Activated T-helper 2 cell treated with anti-CD3 and anti-CD28 coated beads, Interferon-gamma antibody, Interleukin-2, Interleukin-4, amounts not matched to agents 10 μg/mL and 5 μg/mL and 100 μg/mL, durations not matched to agents 14 hours and 24 hours and 36 hours (primary cell): ENCODE data around the gene CAVIN1. TPM values are rescaled to one million over a fixed set of nuclear protein-coding genes. Genes with fewer than 3 reads are reported as not detected.
"Not testable (repeated sequence)": the region's sequence is repeated elsewhere in the genome, so short reads cannot be mapped to it uniquely, and the experiment has no call there.

Experiments used
- DNase-seq: peaks from one replicate; pipeline ENCODE4 v3.0.0; 2021; ENCODE audit warnings: low spot score
- H3K27ac Mint-ChIP-seq: one replicate; pipeline ENCODE4 v1.8.0; 2021; ENCODE audit warnings: mixed read lengths
- H3K27me3 Mint-ChIP-seq: one replicate; pipeline ENCODE4 v1.8.0; 2021; ENCODE audit warnings: low read depth, mixed read lengths
- H3K36me3 Mint-ChIP-seq: one replicate; pipeline ENCODE4 v1.8.0; 2021; ENCODE audit warnings: low read depth, mixed read lengths
- H3K4me1 Mint-ChIP-seq: one replicate; pipeline ENCODE4 v1.8.0; 2021; ENCODE audit warnings: low read depth, mixed read lengths
- H3K4me3 Mint-ChIP-seq: one replicate; pipeline ENCODE4 v1.8.0; 2021; ENCODE audit warnings: low read depth, mild to moderate bottlenecking, moderate library complexity, mixed read lengths
- H3K9me3 Mint-ChIP-seq: one replicate; pipeline ENCODE4 v1.8.0; 2021; ENCODE audit warnings: mixed read lengths
- intact Hi-C: fragments of 100-400 bp; cut with micrococcal nuclease; formaldehyde crosslinking; loops from one replicate; pipeline ENCODE4 v1.15.1; 2023
- total RNA-seq: library from RNA; stranded (reverse); gene quantifications from 2 replicates; pipeline ENCODE4 v1.2.3, GENCODE V29; 2022

CAVIN1 gene, protein sequence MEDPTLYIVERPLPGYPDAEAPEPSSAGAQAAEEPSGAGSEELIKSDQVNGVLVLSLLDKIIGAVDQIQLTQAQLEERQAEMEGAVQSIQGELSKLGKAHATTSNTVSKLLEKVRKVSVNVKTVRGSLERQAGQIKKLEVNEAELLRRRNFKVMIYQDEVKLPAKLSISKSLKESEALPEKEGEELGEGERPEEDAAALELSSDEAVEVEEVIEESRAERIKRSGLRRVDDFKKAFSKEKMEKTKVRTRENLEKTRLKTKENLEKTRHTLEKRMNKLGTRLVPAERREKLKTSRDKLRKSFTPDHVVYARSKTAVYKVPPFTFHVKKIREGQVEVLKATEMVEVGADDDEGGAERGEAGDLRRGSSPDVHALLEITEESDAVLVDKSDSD
- total RNA-seq: 3.5 and 3.8 TPM in 2 replicates

GRCh38 chr17:42422958-42423712, at the start of gene CAVIN1:
Gene CAVIN1, minus strand, starts transcription at chr17:42423256. Its CDS starts 159 bp downstream, at chr17:42423097.
- H3K27me3 Mint-ChIP-seq: peaks cover 45% of the 10 kb centered on the region

GRCh38 chr17:42467889-42468288, 44.8 kb upstream of the CAVIN1 start:
- Mint-ChIP-seq H3K9me3 (no peaks in the 10 kb centered on the region), H3K27me3 (no peaks in the 10 kb centered on the region), H3K4me3 (no peak overlapping the region), H3K4me1 (no peaks in the 10 kb centered on the region), H3K36me3 (peaks cover 8% of the 10 kb centered on the region), H3K27ac (no peak overlapping the region)
- intact Hi-C loops: no loop called here
- DNase-seq: no peak

More at GRCh38 chr17:42422958-42423712, at the start of gene CAVIN1:
- intact Hi-C loops: no loop called here
- DNase-seq: peak; percentile 14
- Mint-ChIP-seq H3K9me3 (no peaks in the 10 kb centered on the region), H3K4me1 (peaks cover 18% of the 10 kb centered on the region), H3K36me3 (peaks cover 3% of the 10 kb centered on the region), H3K27ac (no peak within 1 kb of the TSS), H3K4me3 (peak within 1 kb of the TSS; percentile 81)

- peaks cover 18% of the 10 kb centered on the region for H3K4me1 Mint-ChIP-seq
- no peak overlapping the region for H3K27ac Mint-ChIP-seq
- no peak for DNase-seq
- H3K27me3 Mint-ChIP-seq: no peaks in the 10 kb centered on the region
- intact Hi-C loops: loop anchor here (5.0 kb wide), 1 partner anchor 53 kb away; no protein-coding TSS in a partner anchor
- H3K9me3 Mint-ChIP-seq: no peaks in the 10 kb centered on the region
- H3K4me3 Mint-ChIP-seq: no peak overlapping the region
- peaks cover 8% of the 10 kb centered on the region for H3K36me3 Mint-ChIP-seq
Observed at GRCh38 chr17:42463976-42464400, 40.9 kb upstream of the CAVIN1 start.

GRCh38 chr17:42460371-42460770, 37.3 kb upstream of the CAVIN1 start:
- H3K27me3 Mint-ChIP-seq: peaks cover 8% of the 10 kb centered on the region
- H3K4me3 Mint-ChIP-seq: peak overlapping the region; percentile 87
- intact Hi-C loops: loop anchor here (1.0 to 5.0 kb wide), 2 partner anchors 24 to 57 kb away; no protein-coding TSS in a partner anchor
- H3K36me3 Mint-ChIP-seq: no peaks in the 10 kb centered on the region
- no peak for DNase-seq
- peaks cover 38% of the 10 kb centered on the region for H3K4me1 Mint-ChIP-seq
- peak overlapping the region; percentile 59 for H3K27ac Mint-ChIP-seq
- no peaks in the 10 kb centered on the region for H3K9me3 Mint-ChIP-seq

DNA sequence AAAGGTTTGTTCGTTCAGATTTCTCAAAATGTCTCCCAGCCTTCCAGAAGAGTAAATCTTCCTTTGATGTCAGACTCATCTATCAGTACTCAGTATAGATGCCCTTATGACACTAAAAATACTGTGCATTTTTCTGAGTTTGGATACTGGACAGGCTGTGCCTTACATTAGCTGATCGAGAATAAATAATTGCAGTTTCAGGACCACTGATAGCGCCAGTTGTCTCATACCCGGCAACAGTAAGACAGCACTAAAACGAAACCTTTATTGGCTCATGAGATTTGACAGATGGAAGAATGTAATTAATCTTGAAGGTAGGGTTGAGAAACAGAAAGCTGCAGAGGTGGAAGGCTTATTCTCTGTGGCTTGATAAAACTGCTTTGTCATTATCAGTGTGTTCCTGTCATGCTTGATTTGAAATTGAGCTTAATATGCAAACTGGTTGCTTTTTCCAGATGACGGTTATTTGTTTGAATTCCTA, 36.8 kb upstream of the CAVIN1 start:
- H3K36me3 Mint-ChIP-seq: no peaks in the 10 kb centered on the region
- peaks cover 10% of the 10 kb centered on the region for H3K27me3 Mint-ChIP-seq
- intact Hi-C loops: loop anchor here (1.0 to 5.0 kb wide), 2 partner anchors 24 to 57 kb away; no protein-coding TSS in a partner anchor
- H3K4me3 Mint-ChIP-seq: peak overlapping the region; percentile 87
- H3K27ac Mint-ChIP-seq: peak overlapping the region; percentile 59
- no peaks in the 10 kb centered on the region for H3K9me3 Mint-ChIP-seq
- DNase-seq: peak; percentile 23
- H3K4me1 Mint-ChIP-seq: peaks cover 38% of the 10 kb centered on the region

GRCh38 chr17:42459256-42459800, 36.3 kb upstream of the CAVIN1 start:
- H3K9me3 Mint-ChIP-seq: no peaks in the 10 kb centered on the region
- H3K4me1 Mint-ChIP-seq: peaks cover 38% of the 10 kb centered on the region
- peaks cover 10% of the 10 kb centered on the region for H3K27me3 Mint-ChIP-seq
- intact Hi-C loops: no loop called here
- no peak for DNase-seq
- H3K4me3 Mint-ChIP-seq: peak overlapping the region; percentile 87
- no peaks in the 10 kb centered on the region for H3K36me3 Mint-ChIP-seq
- H3K27ac Mint-ChIP-seq: peak overlapping the region; percentile 81

GRCh38 chr17:42458497-42459255, 35.6 kb upstream of the CAVIN1 start, which contains the start of gene ATP6V0A1:
Gene ATP6V0A1, plus strand, starts transcription at chr17:42458878. Its CDS starts 2,017 bp downstream, at chr17:42460895.
- no peaks in the 10 kb centered on the region for H3K36me3 Mint-ChIP-seq
- peaks cover 11% of the 10 kb centered on the region for H3K27me3 Mint-ChIP-seq
- intact Hi-C loops: no loop called here
- DNase-seq: peak; percentile 83
- peak within 1 kb of the TSS; percentile 87 for H3K4me3 Mint-ChIP-seq
- peaks cover 38% of the 10 kb centered on the region for H3K4me1 Mint-ChIP-seq
- peak within 1 kb of the TSS; percentile 81 for H3K27ac Mint-ChIP-seq
- H3K9me3 Mint-ChIP-seq: no peaks in the 10 kb centered on the region

GRCh38 chr17:42457107-42457792, 34.2 kb upstream of the CAVIN1 start:
- H3K36me3 Mint-ChIP-seq: no peaks in the 10 kb centered on the region
- intact Hi-C loops: no loop called here
- H3K4me3 Mint-ChIP-seq: peak overlapping the region; percentile 70
- no peak for DNase-seq
- peaks cover 38% of the 10 kb centered on the region for H3K4me1 Mint-ChIP-seq
- H3K9me3 Mint-ChIP-seq: no peaks in the 10 kb centered on the region
- H3K27me3 Mint-ChIP-seq: peaks cover 21% of the 10 kb centered on the region
- peak overlapping the region; percentile 53 for H3K27ac Mint-ChIP-seq

- H3K4me3 Mint-ChIP-seq: peak overlapping the region; percentile 14
- no peak for DNase-seq
- no peaks in the 10 kb centered on the region for H3K36me3 Mint-ChIP-seq
- intact Hi-C loops: no loop called here
- H3K27ac Mint-ChIP-seq: no peak overlapping the region
- no peaks in the 10 kb centered on the region for H3K9me3 Mint-ChIP-seq
- H3K27me3 Mint-ChIP-seq: peaks cover 21% of the 10 kb centered on the region
- peaks cover 38% of the 10 kb centered on the region for H3K4me1 Mint-ChIP-seq
Observed at GRCh38 chr17:42456223-42457106, 33.4 kb upstream of the CAVIN1 start.

GRCh38 chr17:42454987-42455386, 31.9 kb upstream of the CAVIN1 start:
- H3K9me3 Mint-ChIP-seq, H3K27ac Mint-ChIP-seq, H3K4me3 Mint-ChIP-seq, intact Hi-C loops, DNase-seq, H3K36me3 Mint-ChIP-seq: not testable (repeated sequence)
- Mint-ChIP-seq H3K27me3 (peaks cover 23% of the 10 kb centered on the region), H3K4me1 (peaks cover 30% of the 10 kb centered on the region)

GRCh38 chr17:42453439-42453838, 30.4 kb upstream of the CAVIN1 start:
- H3K27me3 Mint-ChIP-seq: peaks cover 25% of the 10 kb centered on the region
- DNase-seq: no peak
- intact Hi-C loops: no loop called here
- no peak overlapping the region for H3K27ac Mint-ChIP-seq
- H3K4me1 Mint-ChIP-seq: peaks cover 17% of the 10 kb centered on the region
- no peaks in the 10 kb centered on the region for H3K9me3 Mint-ChIP-seq
- H3K4me3 Mint-ChIP-seq: no peak overlapping the region
- H3K36me3 Mint-ChIP-seq: no peaks in the 10 kb centered on the region
